ENCODE measurements around the gene ACTN4. TPM values are rescaled to one million over a fixed set of nuclear protein-coding genes. Genes with fewer than 3 reads are reported as not detected.

Gene ACTN4
- total RNA-seq, 2 experiments from 2014 or later, result 86.8 to 178 TPM

DNA sequence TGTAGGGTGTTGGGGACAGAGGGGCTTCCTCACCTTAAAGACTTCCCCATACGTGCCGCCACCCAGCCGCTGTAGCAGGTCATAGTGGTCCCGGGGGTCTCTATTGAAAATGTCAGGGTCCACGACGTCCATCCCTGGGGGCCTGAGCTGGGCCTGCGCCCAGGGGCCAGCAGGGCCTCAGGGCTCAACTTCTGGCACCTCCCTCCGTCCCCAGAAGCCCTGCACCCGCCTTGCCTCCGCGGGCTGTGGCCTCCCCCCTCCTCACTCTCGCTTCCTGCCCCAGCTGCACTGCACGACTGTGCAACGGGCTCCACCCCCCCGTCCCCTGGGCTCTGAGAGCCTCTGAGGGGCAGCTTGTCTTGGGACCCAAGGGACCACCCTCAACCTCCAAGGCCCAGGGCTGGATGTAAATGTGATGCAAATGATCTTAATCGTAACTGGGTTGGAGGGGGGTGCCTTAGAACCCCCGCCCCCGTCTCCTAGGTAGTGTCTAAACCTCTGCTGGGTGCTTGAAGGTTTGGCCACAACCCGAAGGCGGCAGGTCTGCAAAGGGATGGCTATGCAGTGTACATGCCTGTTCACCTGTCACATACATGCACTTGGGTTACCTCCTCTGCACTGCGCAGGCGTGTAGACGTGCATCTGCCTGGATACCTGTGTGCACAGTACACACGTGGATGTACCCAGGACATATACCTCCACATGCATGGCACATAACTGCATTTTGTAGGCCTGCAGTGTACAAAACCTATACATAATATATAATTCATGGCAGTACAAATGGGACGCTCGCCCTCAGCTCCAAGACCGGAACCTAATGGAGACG, 29.5 kb upstream of the ACTN4 start, which contains the start of gene MAP4K1:
MAP4K1 (minus strand) TSS at position 190 of the 826 bp plus-strand sequence; CDS start at position 132, 58 bp downstream.
- Histone ChIP-seq H4K20me1 (ENCODE audit: insufficient read depth, low read length) (peaks cover 11% of the 10 kb centered on the region; the same call in 1 of the 2 replicates), H3K4me1 (ENCODE audit: insufficient read depth, low read length, poor library complexity, severe bottlenecking) (peaks cover 37% of the 10 kb centered on the region), H3K9me3 (ENCODE audit: low read length) (no peaks in the 10 kb centered on the region), H3K4me3 (ENCODE audit: low read depth, low read length, poor library complexity, severe bottlenecking) (peak within 1 kb of the TSS; percentile 92), H3K27ac (ENCODE audit: low read depth, low read length, poor library complexity, severe bottlenecking) (peak within 1 kb of the TSS; percentile 87), H3K79me2 (ENCODE audit: insufficient read depth, low read depth, low read length) (peaks cover 62% of the 10 kb centered on the region), H3K9me2 (ENCODE audit: insufficient read depth, low read length) (no peaks in the 10 kb centered on the region), H3K4me2 (ENCODE audit: low read length) (peak within 1 kb of the TSS; percentile 78), H3K36me3 (ENCODE audit: insufficient read depth, low read length) (peaks cover 60% of the 10 kb centered on the region), H2AFZ (ENCODE audit: low read length) (peak within 1 kb of the TSS; percentile 3; the same call in 1 of the 2 replicates)
- intact Hi-C loops (cut with micrococcal nuclease; ENCODE audit: unreplicated experiment), result loop anchor here (1.0 to 5.0 kb wide), 5 partner anchors 61 to 282 kb away; partner anchors contain the start of gene FAM98C
- no TSS peak for BruUV-seq (replicated peaks)
- POLR2A ChIA-PET, result interaction anchor here (0.6 to 2.3 kb wide), 13 partner anchors 16 to 707 kb away, joined by 3 to 13 read pairs (median 4); partner anchors contain the start of gene ACTN4
- no peak for TF ChIP-seq EZH2phosphoT487 (IDR thresholded peaks at IDR 0.05; ENCODE audit: borderline replicate concordance, low read depth, low read length)
- TF ChIP-seq, protein P1, sequence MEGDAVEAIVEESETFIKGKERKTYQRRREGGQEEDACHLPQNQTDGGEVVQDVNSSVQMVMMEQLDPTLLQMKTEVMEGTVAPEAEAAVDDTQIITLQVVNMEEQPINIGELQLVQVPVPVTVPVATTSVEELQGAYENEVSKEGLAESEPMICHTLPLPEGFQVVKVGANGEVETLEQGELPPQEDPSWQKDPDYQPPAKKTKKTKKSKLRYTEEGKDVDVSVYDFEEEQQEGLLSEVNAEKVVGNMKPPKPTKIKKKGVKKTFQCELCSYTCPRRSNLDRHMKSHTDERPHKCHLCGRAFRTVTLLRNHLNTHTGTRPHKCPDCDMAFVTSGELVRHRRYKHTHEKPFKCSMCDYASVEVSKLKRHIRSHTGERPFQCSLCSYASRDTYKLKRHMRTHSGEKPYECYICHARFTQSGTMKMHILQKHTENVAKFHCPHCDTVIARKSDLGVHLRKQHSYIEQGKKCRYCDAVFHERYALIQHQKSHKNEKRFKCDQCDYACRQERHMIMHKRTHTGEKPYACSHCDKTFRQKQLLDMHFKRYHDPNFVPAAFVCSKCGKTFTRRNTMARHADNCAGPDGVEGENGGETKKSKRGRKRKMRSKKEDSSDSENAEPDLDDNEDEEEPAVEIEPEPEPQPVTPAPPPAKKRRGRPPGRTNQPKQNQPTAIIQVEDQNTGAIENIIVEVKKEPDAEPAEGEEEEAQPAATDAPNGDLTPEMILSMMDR (conservative IDR thresholded peaks at IDR 0.05; ENCODE audit: low read length), result no peak
- peak; percentile 99 for DNase-seq (ENCODE audit: low spot score)
- CTCF ChIA-PET (ENCODE audit: unreplicated experiment), result interaction anchor here (0.8 to 1.4 kb wide), 4 partner anchors 16 to 312 kb away, joined by 3 read pairs; partner anchors contain the start of genes MRPS12 and SARS2

DNA sequence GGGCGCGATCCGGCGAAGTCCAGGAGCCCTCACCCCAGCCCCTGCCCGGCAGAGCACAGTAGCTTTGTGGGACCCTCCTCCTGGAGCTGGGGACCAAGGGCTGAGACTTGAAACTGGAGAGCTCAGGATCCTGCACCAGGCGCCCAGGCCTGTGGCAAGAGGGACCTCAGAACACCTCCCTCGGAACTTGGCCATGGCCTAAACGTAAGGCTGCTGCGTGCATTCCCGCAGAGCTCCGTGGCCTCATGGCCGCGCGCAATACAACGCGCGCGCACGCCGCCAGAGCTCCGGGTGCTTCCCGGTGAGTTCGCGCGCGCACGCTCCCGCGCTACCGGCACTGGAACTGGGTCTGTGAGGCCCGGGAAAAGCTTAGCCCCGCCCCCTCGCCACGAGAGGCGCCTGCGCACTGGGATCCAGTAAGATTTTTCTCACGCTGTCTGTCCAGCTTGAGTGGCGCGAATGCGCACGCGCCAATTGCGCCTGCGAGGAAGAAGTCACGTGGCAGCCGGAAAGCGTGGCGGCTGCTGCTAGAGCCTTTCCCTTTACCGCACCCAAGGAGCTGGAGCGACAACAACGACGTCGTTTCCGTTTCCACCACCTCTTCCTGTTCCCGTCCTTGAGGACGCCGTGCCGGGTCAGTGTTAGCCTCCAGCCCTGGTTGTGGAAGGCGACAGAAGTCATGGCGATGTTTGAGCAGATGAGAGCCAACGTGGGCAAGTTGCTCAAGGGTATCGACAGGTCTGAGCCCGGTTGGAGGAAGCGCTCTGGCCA, 28.7 kb upstream of the ACTN4 start, which contains the start of gene EIF3K:
EIF3K (plus strand) TSS at position 599 of the 771 bp plus-strand sequence; CDS start at position 680, 81 bp downstream.
- no TSS peak for BruUV-seq (replicated peaks)
- Histone ChIP-seq H3K4me2 (ENCODE audit: low read length) (peak within 1 kb of the TSS; percentile 99), H3K9me2 (ENCODE audit: insufficient read depth, low read length) (no peaks in the 10 kb centered on the region), H2AFZ (ENCODE audit: low read length) (peak within 1 kb of the TSS; percentile 26; the same call in 1 of the 2 replicates), H3K4me3 (ENCODE audit: low read depth, low read length, poor library complexity, severe bottlenecking) (peak within 1 kb of the TSS; percentile 92), H3K36me3 (ENCODE audit: insufficient read depth, low read length) (peaks cover 56% of the 10 kb centered on the region), H3K27ac (ENCODE audit: low read depth, low read length, poor library complexity, severe bottlenecking) (peak within 1 kb of the TSS; percentile 87), H3K9me3 (ENCODE audit: low read length) (no peaks in the 10 kb centered on the region), H3K4me1 (ENCODE audit: insufficient read depth, low read length, poor library complexity, severe bottlenecking) (peaks cover 37% of the 10 kb centered on the region), H3K79me2 (ENCODE audit: insufficient read depth, low read depth, low read length) (peaks cover 62% of the 10 kb centered on the region), H4K20me1 (ENCODE audit: insufficient read depth, low read length) (peaks cover 11% of the 10 kb centered on the region; the same call in 1 of the 2 replicates)
- peak; percentile 99 for DNase-seq (ENCODE audit: low spot score)
- CTCF ChIA-PET (ENCODE audit: unreplicated experiment), result interaction anchor here (0.5 to 1.4 kb wide), 3 partner anchors 18 to 312 kb away, joined by 3 to 4 read pairs (median 3); partner anchors contain the start of genes MRPS12 and SARS2
- POLR2A ChIA-PET, result interaction anchor here (0.6 to 2.3 kb wide), 11 partner anchors 15 to 239 kb away, joined by 3 to 13 read pairs (median 4); partner anchors contain the start of gene ACTN4
- TF ChIP-seq, protein P1 (conservative IDR thresholded peaks at IDR 0.05; ENCODE audit: low read length), result no peak
- TF ChIP-seq EZH2phosphoT487 (IDR thresholded peaks at IDR 0.05; ENCODE audit: borderline replicate concordance, low read depth, low read length), result no peak
- intact Hi-C loops (cut with micrococcal nuclease; ENCODE audit: unreplicated experiment), result loop anchor here (1.0 to 5.0 kb wide), 5 partner anchors 62 to 282 kb away; partner anchors contain the start of gene FAM98C
